ENCODE results near the gene DHRS3. TPM values are rescaled to one million over a fixed set of nuclear protein-coding genes. Genes with fewer than 3 reads are reported as not detected.
A peak's percentile ranks its signal among the peaks of the same experiment; 100 is the strongest.
"Not testable (repeated sequence)": the region's sequence is repeated elsewhere in the genome, so short reads cannot be mapped to it uniquely, and the experiment has no call there.

Gene DHRS3
- total RNA-seq, 1 donor from 2014 or later, result 13.0 TPM

DNA sequence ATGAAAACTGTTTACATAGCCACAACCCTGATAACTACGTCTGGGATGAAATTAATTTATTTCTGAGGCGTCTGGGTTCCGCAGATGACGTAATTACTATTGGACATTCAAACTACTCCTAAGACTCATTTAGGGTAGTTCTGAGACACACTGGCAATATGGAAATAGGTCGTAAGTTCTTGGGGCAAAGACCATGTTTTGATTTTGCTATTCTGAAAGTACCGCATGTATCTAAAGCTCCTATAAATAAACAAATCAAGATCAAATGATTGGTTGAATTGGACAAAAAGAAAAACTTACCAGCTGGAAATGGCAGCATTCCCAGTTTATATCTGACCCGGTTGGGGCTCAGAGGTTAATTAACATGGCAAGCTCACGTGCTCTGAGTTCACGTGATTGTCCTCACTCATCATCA lies 74.3 kb downstream of the DHRS3 start:
- DNase-seq (ENCODE audit: low spot score in 2 of 2) (no peak), FAIRE-seq (no peak)

DNA sequence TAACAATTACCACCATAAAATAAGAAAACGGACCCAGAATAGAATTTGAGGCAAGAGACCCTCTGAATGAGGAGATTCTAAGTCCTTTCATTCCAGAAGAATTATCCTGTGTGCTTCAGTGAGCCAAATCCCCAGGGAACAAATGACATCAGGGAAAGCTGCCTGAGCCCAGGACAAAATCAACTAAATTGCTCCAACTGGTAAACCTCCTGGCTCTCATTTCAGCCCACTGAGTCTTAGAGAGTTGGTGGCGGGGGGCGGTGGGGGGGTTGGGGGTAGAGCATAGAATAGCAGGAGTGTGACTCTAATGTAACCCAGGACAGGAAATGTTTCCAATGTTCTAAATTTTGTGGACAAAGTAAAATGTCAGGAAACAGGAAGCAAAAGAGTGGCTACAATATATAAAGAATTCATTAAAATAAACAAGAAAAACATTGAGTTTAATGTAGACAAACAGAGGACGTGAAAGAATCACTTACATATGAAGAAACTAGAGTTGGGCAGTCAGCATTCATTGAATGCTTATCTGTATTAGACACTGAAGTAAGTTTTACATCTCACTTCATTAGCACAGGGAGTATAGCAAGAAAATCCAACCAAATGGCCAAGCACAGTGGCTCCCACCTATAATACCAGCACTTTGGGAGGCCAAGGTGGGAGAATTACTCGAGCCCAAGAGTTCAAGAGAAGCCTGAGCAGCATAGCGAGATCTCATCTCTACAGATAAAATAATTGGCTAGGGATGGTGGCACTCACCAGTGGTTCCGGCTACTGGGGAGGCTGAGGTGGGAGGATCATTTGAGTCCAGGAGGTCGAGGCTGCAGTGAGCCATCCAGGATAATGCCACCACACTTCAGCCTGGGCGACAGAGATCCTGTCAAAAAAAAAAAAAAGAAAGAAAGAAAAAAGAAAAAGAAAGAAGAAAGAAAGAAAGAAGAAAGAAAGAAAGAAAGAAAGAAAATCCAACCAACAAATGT lies 75.1 kb downstream of the DHRS3 start:
- FAIRE-seq (no peak), DNase-seq (ENCODE audit: low spot score in 2 of 2) (no peak)

DNA sequence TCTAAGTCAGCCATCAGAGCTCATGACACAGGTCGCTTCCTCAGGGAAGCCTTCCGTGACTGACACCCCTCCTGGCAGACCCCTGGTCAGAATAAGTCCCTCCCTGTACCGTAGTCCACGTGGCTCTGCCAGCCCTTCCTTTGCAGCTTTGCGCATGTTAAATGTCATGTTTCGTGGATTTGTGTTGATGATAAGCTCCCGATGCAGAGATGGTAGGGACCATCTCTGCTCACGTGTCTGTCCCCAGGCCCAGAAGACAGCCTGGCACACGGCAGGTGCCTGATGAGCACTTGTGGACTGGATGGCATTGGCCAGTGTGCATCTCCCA lies 75.9 kb downstream of the DHRS3 start:
- FAIRE-seq, result no peak
- no peak for DNase-seq (ENCODE audit: low spot score in 2 of 2)

DNA sequence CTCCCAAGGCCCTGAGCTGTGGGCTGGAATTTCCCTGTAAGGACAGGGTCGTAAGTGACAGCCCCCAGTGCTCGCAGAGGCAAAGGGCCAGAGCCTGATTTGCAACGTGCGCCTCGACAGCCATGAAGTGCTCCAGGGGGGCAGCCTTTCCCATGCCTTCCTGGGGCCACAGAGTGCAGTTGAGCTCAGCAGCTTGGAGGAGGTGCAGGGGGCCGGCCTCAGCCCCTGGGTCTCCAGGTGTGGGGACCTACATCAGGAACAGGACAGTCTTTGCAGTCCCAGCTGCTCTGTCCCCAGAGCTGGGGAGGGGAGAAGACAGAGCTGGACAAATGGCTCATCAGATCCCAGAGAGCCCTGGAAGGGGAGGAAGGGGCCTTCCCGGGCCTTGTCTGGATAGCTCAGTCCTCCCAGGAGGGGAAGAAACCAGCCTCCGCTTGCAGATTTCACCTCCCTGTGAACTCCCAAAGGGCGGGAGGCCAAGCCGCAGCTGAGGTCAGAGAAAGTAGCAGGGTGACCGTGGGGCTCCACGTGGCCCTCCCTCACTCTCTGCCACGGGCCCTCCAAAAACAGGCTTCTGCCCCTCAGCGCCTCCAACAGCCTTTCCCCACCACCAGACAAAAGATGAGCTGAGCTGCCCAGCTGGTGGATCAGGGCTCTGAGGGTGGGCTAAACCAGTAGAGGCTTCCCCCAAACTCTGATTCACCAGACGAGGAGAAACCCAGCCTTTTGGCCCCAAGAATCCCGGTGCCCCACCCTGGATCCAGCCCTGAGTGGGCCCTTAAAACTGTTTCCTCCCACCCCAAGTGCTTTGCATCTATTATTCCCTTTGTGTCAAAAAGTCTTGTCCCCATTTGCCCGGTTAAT lies 76.5 kb downstream of the DHRS3 start:
- DNase-seq (ENCODE audit: low spot score in 2 of 2) (peak in 1 of 2 donors; percentile 27), FAIRE-seq (no peak)

DNA sequence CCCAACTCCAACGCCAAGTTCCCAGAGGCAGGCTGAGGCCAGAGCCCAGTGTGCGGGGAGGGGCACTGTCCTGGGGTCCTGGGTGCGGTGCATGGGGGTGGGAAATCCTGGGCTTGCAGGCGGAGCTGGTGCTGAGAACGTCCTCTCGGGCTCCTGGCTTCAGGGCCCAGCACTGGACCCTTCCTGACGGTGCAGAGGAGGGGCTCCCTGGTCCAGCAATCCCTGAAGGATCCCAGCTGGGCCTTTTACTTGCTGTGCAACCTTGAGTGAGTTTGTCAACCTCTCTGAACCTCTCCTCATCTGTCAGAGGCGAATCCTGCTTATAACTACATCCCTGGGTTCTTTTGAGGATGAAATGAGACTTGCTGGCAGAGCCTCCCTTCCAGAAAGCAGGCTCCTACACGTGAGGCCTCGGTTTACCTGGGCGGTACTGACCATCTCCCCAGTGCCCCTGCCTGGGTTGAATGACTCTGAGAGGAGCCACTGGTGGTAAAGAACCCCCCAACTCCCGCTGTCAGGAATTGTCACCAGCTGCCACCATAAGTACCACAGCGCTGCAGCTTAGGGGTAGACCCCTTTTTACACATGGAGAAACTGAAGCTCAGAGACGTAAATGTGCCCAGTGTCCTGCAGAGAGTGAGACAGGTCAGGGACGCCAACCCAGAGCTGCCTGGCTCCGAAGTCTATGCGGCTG lies 77.3 kb downstream of the DHRS3 start:
- FAIRE-seq, result no peak

DNA sequence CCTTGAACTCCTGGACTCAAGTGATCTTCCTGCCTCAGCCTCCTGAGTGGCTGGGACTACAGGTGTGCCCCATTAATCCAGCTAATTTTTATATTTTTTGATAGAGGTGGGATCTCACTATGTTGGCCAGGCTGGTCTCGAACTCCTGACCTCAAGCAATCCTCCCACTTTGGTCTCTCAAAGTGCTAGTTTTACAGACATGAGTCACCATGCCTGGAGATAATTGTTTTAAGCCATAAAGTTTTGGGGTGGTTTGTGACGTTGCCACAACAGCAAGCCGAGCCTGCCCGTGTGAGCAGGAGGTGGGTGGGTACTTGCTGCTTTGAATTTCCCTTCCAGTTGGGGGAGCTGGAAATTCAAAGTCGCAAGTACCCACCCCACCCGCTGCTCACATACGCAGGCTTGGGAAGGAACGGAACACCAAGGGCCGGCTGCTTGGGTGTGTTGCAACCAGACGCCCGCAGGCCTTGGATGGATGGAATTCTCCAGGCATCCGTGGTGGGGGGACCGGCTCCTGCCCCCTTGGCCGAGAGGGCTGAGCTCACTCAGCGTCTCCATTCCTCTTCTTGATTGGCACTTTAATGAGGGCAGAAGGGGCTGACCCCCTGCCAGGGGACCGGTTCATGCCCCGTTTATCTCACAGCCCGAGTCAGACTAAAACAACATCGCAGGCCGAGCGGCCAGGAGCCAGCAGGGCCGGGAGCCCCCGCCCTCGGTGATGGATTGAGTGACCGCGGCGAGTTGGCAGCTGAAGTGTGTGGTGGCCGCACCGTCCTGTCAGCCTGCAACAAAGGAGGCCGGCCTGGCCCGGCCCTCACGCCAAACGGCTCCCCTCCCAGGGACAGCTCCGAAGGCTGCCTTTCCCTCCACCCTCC lies 78.1 kb downstream of the DHRS3 start:
- peak in 1 of 2 donors; percentile 18 for DNase-seq (ENCODE audit: low spot score in 2 of 2)
- FAIRE-seq, result no peak

More for the DNA sequence above, 77.3 kb downstream of the DHRS3 start:
- no peak for DNase-seq (ENCODE audit: low spot score in 2 of 2)

DNA sequence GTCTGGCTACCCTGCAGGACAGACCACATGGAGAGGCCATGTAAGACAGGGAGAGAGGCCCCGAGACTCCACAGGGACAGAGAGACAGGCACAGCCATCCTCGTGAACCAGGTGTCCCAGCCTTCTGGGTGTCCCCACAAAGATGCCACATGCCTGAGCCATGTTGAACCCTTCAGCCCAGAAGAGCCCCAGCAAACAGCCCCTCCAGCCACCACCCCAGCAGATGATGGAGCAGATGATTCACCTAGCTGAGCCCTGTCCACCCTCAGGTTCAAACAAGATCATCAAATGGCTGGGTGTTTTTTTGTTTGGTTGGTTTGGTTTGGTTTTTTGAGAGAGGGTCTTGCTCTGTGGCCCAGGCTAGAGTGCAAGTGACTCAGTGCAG lies 78.7 kb downstream of the DHRS3 start:
- DNase-seq (ENCODE audit: low spot score in 2 of 2) (no peak), FAIRE-seq (no peak)

DNA sequence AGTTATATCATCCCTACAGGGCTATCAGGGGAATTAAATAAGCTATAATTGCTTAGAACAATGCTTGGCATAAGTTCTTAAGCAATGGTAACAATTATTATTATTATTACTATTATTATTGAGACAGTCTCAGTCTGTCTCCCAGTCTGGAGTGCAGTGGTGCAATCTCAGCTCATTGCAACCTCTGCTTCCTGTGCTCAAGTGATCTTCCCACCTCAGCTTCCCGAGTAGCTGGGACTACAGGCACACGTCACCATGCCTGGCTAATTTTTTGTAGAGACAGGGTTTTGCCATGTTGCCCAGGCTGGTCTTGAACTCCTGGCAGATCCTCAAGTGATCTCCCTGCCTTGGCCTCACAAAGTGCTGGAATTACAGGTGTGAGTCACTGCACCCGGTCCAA lies 79.5 kb downstream of the DHRS3 start:
- DNase-seq (ENCODE audit: low spot score in 2 of 2); FAIRE-seq: not testable (repeated sequence)

DNA sequence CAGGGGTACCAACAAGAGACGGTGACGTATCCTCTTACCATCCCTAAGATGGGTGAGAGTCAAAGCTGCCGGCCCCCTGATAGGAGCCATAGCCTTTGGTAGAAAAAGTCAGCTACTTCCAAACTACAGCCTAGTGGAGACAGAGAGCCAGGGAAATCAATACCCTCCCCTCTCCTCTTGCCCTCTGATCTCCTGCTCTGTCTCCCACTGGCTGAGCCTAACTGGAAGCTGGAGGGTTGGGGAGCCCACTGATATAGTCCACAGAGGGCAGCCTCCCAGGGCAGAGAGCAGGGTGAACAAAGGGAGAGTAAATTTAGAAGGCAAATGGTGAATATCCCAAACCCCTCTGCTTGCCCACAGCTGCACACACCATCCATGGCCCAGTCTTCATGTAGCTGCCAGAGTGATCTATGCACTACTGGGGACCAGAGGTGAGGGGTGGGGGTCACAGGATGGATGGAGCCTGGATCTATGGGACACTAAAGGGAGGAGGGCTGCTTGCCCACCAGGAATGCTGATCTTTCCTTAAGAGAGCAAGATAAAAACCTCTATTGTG lies 80.0 kb downstream of the DHRS3 start:
- DNase-seq (ENCODE audit: low spot score in 2 of 2) (no peak), FAIRE-seq (no peak)

DNA sequence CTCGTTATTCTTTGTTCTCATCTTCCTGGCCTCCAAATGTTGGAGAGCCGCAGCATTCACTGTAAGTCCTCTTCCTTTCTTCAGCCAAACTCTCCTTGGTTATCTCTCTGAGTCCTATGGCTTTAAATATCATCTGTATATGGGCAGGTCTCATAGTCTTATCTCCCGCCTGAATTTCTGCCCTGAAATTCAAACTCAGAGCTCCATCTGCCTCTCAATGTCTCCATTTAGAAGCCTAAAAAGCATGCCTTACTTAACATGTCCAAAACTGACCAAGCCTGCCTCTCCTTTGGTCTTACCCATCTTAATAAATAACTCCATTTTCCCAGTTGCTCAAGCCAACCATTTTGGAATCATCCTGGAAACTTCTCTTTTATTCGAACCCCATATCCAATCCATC lies 80.7 kb downstream of the DHRS3 start:
- FAIRE-seq, result no peak

DNA sequence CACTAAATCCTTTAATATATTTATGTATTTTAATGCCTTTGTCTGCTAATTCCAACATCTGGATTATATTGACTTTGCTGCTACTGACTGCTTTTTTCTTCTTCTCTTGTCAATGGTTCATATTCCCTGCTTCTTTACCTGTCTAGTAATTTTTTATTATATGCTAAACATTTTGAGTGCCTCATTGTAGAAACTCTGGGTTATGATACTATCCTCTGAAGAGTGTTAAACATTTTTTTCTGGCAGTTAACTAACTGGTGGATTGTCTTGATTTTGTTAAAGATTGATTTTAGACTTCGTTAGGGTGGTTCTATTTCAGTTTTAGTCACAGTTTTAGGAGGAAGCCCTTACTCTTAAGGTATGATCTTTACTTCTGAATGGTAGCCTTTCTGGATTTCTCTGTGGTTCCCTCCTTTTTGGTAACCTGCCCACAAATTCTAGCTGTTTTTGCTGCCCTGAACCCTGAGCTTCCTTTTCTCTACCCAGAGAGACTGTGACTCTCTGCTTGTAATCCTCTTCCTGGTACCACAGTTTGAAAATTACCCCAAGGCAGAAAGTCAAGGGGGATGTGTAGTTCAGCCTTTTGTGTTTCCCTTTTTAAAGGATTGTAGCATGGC lies 81.9 kb downstream of the DHRS3 start:
- DNase-seq (ENCODE audit: low spot score in 2 of 2) (no peak), FAIRE-seq (no peak)

More for the DNA sequence above, 80.7 kb downstream of the DHRS3 start:
- DNase-seq (ENCODE audit: low spot score in 2 of 2), result no peak

DNA sequence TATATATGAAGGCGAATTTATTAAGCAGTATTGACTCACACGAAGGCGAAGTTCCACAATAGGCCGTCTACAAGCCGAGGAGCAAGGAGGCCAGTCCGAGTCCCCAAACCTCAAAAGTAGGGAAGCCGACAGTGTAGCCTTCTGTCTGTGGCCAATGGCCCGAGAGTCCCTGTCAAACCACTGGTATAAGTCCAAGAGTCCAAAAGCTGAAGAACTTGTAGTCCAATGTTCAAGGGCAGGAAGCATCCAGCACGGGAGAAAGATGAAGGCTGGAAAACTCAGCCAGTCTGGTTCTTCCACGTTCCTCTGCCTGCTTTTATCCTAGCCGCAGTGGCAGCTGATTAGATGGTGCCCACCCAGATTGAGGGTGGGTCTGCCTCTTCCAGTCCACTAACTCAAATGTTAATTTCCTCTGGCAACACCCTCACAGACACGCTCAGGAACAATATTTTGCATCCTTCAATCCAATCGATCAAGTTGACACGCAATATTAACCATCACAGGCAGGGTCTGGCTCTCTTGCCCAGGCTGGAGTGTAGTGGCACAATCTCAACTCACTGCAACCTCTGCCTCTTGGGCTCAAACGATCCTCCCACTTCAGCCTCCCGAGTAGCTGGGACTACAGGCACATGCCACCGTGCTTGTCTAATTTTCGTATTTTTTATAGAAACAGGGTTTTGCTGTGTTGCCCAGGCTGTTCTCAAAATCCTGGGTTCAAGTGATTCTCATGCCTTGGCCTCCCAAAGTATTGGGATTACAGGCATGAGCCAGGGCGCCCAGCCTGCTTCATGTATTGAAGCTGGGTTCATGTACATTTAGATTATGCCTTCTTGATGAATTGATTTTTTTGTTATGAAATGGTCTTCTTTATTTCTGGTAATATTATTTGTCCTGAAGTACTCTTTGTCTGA lies 85.3 kb downstream of the DHRS3 start:
- DNase-seq (ENCODE audit: low spot score in 2 of 2) (no peak), FAIRE-seq (no peak)

DNA sequence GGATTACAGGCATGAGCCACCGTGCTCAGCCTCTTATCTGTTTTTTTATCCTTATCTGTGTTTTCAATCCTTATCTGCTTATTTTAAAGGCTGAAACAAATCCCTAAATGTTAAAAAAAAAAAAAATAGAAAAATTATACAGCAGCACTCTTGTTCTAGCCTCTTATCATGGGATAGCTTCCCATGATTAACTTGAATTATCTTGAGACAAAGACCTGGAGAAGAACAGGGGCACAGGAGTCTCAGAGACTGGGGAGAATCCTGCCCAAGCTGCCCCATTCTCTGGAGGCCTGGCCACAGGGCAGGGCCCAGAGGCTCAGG lies 86.9 kb downstream of the DHRS3 start:
- FAIRE-seq (no peak), DNase-seq (ENCODE audit: low spot score in 2 of 2) (no peak)

DNA sequence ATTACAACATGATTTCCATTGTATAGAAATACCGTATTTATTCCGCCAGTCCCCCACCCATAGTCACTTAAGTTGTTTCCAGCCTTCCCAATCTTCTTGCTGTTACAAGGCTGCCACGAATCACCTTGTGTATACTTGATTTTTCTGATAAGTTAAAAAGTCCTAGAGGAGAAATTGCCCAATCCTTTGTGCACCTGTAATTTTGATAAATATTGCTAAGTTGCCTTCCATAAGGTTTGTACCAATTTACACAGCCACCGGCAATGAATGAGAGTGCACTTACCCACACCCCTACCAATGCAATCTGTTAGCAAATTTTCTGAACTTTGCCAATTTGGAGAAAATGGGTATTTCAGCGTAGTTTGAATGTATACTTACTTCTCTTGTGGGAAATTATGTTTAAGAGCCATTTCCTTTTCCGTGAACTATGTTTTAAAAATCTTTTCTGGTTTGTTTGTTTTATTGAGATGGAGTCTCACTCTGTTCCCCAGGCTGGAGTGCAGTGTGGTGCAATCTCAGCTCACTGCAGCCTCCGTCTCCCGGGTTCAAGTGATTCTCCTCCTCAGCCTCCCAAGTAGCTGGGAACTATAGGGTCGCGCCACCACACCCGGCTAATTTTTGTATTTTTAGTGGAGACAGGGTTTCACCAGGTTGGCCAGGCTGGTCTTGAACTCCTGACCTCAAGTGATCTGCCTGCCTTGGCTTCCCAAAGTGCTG lies 87.4 kb downstream of the DHRS3 start:
- DNase-seq (ENCODE audit: low spot score in 2 of 2) (no peak), FAIRE-seq (no peak)

DNA sequence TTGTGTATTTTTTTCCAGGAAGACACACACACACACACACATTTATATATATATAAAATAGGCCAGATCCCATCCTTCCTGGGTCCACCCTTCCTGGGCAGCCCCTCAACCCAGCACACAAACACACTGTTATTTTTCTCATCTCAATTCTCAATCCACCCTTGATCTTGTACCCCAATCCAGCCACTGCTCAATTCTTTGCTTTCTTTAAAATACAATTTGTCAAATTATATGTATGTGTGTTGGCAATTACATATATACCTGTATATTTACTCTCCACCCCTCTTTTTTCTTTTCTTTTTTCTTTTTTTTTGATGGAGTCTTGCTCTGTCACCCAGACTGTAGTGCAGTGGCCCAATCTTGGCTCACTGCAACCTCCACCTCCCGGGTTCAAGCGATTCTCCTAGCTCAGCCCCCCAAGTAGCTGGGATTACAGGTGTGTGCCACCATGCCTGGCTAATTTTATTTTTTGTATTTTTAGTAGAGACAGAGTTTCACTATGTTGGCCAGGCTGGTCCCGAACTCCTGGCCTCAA lies 88.3 kb downstream of the DHRS3 start:
- no peak for FAIRE-seq

DNA sequence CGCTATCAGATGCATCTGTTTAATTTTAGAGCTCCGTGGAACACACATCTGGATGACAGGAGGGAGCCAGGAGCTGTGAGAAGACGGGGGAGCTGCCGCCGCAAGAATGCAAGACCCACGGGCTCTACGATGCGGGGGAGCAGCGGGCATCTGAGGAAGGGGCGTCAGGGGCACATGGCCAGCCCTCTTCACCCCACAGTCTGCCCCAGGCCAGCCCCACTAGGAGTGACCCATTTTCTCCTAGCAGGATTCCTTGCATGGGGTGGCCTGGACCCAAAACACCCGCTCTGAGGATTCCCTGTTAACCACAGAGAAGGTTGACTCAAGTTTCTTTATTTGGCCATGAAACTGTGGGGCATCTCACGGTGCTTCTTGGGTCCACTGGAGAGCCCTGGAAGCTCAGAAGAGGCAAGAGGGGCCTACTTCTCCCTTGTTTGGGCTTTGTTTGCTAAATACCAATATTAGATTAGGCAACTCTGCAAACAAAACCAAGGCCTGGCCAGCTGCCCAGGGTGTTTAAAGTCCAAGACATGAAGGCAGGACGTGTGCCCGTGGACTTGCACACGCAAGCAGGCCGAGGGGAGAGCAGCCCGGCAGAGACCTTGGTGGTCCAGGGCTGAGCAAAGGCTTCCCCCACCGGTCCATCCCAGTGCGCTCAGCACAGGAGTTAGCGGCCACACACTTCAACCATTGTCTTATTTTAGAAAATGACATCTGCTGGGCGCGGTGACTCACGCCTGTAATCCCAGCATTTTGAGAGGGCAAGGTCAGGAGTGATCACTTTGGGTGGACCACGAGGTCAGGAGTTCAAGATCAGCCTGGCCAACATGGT lies 89.8 kb downstream of the DHRS3 start:
- FAIRE-seq, result no peak
- no peak for DNase-seq (ENCODE audit: low spot score in 2 of 2)

More for the DNA sequence above, 88.3 kb downstream of the DHRS3 start:
- DNase-seq (ENCODE audit: low spot score in 2 of 2), result no peak
